HuH-7.5 (cell line): ENCODE measurements around the gene CRTAC1.
A peak's percentile ranks its signal among the peaks of the same experiment; 100 is the strongest.

Source experiments
- DNase-seq: peaks from one replicate; pipeline ENCODE4 v3.0.0; 2011; ENCODE audit warnings: low spot score

CRTAC1 gene

DNA sequence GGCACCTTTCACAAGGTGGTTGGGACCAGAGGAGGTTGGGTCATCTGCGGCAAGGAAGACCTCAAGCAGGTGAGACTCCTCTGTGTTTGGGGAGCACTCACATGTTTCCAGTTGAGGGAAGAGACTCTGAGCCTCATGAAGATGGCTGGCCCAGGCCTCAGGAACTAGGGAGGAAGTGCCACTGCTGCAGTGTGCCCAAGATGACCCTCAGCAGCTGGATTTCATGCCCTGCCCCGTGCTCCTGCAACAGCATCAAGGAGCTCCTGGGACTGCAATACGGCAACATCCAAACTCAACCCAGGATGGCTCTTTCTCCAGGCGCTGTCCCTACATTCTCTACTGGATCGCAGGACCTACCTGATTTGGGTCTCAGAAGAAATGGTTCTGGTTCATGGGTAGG, 106.9 kb downstream of the CRTAC1 start:
- no peak for DNase-seq

DNA sequence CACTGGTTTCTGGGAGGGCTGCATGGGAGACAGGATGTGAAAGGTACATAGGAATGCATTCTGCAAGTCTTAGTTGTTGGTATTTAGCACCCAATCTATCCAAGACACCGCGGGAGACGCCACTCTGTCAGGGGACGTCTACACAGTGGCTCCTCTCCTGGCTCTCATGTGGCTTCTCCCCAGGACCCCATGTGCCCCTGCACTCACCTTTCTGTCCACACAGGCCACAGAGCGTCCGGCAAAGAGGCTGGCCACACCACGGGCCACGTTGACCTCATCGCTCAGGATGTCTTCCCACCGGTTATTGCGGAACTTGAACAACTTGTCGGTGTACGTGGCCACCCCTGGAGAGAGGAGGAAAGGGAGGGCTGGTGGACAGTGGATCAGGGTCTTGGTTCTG, 107.4 kb downstream of the CRTAC1 start:
- DNase-seq = no peak

DNA sequence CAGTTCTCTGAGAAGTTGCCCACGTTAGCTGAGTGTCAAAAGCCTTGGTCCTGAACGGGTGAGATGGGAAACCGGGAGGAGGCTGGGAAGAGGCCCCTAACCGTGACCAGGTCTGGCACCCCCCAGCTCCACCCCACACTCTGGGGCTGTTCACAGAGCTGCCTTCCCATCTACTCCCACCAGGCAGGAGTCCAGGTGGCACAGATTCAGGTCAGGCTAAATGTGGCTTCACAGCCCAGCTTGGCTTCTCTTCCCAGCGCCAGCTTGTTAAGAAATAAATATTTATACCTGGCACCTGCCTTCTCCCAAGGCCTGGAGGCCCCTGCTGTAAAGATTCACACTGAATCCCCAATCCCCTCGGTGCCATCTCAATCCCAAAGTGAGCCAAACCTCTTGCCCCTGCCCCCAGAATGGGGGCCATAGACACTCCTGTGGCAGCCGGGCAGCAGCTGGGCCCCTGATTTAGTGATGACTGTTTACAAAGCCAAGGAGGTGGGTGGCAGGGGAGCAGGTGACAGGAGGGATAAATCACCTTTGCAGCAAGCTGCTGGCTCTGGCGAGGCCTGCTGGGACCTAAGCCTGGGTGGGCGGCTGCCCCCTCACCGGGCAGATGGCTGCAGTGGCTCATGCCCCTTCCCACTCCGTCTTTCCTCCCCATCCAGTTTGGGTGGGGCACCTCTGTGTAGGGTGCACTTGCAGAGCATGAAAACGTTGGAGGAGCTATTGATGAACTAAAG, 108.2 kb downstream of the CRTAC1 start:
- DNase-seq = no peak

DNA sequence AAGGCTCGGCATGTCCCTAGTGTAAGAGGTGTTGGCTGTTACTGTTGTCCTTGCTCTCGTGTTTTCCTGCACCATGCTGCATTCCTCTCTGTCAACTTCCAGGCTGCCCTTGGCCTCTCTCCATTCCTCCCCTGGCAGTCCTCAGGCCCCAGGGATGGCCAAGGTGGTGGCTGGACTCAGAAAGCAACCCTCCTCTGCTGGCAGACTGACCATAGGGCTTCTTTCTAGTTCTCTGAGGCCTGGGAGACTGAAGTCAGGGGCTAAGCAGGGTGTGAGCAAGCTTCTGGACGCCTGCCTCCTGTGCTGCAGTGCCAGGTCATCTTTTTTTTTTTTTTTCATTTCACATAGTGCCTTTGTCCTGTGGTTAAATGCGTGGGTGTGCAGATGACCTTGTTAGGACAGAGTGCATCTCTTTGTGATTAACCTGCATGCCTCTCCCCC, 108.8 kb downstream of the CRTAC1 start:
- DNase-seq = no peak

DNA sequence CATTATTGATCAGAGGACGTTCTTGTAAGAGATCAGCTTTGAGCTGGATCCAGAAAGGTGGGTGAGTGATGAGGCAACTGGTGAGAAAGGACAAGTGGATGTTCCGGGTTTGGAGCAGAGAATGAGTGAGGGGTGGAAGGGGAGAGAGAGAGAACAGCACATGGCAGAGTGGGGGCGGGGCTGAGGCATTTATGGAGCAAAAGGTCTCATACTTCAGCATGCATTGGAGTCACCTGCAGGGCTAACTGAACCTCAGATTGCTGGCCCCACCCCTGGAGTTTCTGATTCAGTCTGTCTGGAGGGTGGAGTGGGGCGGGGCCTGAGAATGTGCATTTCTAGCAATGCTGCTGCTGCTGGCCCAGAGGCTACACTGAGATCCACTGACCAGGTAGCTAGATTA, 109.6 kb downstream of the CRTAC1 start:
- no peak for DNase-seq

DNA sequence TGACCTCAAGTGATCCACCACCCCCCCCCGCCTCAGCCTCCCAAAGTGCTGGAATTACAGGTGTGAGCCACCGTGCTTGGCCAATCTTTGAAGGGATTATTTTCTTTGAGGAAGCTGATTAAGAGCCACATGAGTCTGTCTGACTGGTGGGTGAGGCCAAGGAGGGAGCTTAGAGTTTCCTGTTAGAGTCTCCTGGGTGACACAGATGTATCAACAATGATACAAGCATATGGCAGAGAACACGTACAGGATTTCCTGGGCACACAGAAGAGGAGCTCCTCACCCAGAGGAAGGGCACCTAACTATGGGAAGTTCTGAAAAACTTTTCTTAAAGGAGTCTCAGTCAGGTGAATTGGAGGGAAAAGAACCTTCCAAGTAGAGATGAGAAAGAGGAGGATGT, 111.4 kb downstream of the CRTAC1 start:
- DNase-seq = no peak

DNA sequence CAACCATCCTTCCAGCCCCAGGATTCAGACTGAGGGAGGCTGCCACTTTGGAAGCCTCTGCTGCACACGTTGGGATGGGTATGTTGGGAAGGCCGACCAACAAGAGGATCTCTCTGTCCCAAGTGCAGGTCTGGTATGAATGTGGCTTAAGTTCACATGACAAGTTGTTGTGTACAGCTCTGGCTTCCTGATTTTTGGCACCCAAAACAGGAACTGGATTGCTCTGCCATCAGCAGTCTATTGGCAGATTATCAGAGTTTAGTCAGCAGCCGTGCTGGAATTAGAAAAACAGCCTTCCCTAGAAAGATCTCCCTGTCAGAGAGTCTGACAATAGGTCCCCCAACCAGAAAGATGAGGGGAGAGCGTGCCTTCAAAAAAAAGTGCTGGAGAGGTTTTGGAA, 113.8 kb downstream of the CRTAC1 start:
- no peak for DNase-seq

DNA sequence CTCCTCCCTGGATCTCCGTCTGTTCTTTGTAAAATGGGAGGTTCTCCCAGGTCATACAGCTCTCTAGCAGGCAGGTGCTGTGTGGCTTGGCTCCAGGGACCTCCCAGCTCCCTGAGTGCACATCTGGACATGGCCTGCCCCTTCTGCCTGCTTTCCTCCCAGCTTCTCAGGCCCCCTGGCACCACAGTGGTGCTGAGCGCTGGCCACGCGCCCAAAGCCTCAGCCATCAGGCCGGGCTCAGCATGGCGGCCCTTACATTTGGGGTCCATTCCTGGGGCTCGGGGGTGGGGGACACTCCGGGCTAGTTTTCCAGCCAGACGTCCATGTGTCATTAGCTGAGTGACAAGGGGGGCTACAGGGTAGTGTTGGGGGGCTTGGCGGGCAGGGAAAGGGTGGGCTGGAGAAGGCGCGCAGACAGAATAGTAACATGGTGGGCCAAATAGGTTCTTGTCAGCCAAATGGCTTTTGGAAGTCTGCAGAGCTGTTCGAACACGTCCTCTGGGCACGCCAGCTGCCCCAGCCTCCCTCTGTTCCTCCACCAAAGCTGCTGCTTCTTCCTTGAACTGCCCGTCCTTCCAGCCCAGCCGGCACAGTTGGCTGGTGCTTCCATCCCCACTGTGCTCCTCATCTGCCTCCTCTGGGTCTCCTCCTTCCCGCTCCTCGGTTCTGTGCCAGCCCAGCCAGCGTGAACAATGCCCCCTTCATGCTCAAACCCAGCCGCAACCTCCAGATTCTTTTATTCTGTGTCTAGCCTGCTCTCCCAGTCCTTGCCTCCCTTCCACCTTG, 114.9 kb downstream of the CRTAC1 start:
- DNase-seq = no peak

DNA sequence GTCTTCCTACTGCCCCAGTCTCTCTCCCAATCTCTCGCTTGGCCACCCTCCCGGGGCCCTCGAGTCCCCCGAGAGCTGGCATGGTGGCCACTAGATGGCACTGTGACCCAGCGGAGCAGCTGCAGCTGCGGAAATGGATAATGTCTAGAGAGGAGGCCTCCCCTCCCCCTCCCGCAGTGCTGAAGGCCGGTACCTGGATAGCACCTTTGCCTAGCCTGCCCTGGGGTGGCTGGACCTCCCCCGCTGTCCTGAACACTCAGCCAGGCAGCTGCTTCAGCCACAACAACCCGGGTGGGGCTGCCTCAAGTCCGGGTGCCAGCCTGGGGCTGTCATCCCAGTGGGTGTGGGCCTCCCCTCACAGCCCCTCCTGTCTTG, 115.6 kb downstream of the CRTAC1 start:
- peak; percentile 79 for DNase-seq

DNA sequence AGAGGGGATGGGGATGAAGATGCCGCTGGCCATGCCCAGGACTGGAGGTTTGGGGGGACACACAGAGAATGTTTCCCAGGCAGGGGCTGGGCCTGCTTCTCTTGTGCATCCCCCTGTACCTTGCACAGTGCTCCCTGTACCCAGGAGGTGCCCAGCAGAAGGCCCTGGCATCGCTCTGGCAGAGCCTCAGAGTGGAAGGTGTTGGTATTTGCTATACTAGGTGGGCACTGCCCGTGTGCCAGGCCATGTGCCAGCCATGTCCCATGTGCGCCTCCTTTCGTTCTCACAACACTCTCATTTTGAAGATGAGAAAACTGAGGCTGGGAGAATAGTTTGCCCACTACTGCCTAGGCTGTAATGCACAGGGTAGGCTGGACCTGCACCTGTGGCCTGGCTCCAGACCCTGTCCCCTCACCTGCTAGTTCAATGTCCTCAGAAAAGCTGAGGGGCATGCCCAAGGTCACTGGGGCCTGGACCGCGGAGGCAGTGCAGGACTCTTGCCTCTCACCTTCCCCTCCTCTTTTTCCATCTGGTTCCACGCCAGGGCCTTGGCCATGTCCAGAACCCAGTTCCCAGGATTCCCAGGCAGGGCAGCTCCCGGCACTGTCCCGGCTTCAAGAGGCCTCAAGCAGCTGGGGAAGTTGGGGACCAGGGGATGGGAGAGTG, 116.1 kb downstream of the CRTAC1 start:
- DNase-seq = no peak

DNA sequence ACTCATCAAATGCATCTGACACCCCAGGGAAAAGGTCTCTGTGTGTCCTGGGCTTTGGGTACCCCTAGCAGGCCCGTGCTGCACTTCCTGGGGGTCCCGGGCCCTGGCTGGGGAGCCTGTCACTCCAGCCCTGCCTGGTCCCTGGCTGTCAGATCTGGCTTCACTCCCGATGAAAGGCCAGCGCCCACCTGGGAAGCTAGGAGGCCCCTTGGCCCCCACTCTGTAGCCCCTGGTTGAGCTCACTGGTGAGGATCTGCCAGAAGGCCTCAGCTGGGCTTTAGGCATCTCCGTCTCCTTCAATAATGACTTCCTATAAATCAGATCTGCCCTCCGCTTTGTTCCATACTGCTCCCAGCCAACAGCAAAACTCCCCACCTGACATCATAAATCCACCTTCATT, 116.8 kb downstream of the CRTAC1 start:
- no peak for DNase-seq

DNA sequence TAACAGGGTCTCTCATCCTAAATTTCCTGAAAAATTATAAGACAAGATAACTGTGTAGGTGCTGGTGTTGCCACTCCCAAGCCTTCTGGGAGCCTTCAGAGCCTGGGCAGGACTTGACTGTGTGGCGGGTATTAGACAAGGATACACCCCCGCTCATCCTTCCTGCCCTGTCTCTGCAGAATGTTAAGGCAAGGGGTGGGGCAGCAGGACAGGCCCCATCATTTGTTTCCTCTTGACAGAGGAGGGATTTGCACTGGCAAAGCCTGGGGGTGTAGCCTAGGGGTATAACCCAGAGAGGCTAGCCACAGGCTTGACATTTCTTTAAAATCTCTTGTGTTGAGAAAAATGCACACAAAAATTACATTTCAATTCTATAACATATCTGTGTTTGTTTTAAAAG, 117.2 kb downstream of the CRTAC1 start:
- DNase-seq = no peak

DNA sequence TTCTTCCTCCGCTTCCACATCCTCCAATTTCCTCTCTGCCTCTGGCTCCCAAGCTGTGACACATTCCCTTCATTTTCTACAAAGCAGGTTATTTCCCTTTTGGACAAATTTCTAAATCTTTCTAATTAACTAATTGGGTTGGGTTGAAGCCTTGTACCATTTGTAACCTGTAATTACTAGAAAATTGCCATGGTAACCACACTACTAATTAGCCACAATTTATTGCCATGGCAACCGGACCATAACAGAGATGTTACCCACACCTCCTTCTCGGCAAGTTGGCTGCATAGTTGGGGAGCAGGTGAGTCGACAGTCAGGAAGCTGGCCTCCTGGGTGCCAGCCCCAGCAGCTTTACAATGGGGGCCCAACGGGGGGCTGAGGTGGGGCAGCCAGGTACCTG, 119.2 kb downstream of the CRTAC1 start:
- no peak for DNase-seq

DNA sequence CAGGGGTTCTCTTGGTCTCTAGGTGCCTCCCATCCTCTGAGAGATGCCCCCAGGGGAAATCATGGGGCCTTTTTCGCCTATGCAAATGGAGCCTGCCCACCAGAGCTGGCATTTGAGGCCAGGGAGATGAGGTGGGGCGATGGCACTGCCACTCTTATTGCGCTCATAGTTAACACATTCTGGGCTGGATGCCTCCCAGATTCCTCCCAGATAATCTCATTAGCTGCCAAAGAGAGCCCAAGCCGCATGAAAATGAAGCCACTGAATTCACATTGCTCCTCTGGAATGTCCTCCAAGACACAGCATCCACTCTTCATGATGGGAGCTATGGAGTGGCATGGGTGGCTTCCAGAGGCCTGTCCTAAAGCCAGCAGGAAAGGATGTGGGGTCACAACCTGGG, 119.8 kb downstream of the CRTAC1 start:
- no peak for DNase-seq

DNA sequence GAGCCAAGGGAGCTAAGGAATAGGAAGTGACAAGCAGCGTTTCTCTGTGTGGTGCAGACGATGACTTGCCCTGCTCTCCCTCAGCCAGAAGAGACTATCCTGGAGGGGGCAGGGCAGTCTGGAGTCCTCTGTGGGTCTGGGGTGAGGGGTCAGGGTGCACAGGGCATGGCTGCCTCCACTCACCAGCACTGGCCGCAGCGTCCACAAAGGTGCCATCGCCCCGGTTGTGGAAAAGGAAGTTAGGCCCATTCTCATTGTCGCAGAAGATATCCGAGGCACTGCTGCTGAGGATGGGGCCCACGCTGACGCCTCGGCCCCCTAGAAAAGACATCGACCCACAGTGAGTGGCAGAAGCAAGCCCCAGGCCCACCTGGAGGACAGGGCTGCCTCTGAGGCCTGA, 122.6 kb downstream of the CRTAC1 start:
- no peak for DNase-seq

DNA sequence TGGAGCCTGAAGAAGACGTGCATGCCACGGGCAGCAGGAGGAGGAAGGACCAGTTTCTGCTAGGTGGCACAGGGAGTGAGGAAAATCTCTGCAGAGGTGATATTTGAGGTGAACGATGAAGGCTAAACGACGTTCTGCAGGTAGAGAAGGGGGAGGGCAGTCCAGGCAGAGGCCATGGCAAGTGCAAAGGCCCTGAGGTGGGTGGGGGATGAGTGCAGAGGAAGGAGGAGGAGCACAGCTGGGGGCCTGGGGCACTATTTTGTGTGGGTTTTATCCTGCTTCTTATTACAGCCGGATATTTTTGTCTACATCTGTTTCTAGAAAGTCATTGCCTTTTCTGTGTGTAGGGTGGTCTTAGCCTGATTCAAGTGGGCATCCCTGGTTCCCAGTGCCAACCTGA, 123.2 kb downstream of the CRTAC1 start:
- DNase-seq = no peak

DNA sequence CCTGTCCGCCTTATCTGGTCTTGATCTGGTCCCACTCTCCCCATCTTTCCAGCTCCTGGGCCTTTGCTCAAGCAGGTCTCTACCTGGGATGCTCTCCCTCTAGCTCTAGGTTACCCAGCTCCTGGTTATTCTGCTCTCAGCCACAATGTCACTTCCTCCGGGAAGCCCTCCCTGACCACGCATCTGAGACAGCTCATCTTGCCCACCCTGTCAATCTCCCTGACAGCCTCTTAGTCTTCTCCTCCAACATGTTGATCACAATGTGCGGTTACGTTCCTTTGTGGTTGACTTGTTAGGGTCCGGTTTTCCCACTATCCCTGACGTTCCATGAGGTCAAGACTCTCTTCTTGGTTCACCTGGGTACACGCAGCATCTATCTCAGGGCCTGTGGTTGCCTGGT, 125.1 kb downstream of the CRTAC1 start:
- no peak for DNase-seq

DNA sequence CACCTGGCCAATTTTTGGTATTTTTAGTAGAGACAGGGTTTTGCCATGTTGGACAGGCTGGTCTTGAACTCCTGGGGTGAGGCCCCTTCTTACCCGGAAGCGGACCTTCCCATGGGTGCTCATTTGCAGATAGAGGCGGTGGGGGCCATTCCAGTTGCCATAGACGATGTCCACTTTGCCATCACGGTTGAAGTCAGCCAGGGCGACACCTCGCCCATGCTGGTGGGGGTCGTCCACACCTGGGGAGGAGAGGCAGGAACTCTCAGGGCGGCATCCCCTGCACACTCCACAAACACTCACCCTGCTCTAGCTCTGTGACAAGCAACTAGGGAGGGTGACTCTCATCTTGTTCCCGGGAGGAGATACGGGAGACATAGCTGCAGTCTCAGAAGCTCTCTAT, 125.8 kb downstream of the CRTAC1 start:
- DNase-seq = no peak

DNA sequence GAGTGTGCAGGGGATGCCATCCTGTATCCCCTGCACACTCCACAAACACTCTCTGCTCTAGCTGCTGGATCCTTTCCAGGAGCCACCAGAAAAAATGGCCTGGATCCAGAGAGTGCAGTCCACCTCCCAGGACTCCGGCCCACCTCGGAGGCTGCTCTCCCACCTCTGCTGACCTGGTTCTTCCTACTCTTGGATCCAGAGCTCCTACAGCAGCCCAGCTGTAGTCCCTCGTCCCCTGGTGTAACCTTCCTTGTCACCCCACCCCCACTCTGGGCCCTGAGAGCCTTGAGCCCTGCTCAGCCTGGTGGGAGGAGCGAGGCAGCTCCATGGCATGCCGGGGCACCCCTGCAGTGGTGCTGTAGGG, 126.4 kb downstream of the CRTAC1 start:
- DNase-seq = no peak

DNA sequence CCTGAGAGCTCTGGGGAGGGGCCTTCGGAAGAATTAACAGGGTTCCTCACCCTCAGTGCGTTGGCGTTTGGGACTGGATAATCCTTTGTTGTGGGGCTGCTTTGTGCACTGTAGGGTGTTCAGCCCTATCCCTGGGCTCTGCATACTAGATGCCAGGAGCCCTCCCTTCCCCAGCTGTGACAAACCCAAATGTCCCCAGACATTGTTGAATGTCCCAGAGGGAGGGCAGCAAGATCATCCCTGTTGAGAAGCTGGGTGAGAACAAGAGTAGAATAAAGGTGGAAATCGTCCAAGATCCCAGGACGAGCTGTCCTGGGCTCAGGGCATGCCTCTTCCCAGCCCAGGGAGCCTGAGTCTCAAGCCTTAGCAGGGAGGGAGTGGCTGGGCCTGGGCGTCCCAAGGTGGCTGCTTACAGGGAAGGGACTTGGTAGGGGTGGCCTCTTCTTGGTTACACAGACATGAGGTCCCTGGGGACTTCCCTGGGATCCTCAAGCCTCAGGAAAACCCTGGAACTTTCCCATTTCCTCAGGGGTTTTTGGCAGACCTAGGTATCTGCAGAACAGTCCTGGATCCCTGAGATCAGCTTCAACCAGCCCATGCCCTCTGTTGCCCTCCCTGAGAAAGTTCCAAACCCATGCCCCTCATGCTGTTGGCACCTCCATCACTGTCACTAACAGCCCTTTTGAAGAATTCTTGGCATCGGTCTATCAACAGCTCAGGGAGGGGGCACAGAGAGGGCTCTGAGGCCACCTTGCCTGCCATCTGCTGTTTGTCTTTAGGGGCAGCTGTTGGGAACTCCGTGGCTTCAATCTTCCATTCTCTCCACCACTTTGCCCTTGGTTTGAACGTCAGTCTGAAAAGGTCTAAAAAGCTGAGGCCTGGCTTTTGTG, 127.0 kb downstream of the CRTAC1 start:
- no peak for DNase-seq

DNA sequence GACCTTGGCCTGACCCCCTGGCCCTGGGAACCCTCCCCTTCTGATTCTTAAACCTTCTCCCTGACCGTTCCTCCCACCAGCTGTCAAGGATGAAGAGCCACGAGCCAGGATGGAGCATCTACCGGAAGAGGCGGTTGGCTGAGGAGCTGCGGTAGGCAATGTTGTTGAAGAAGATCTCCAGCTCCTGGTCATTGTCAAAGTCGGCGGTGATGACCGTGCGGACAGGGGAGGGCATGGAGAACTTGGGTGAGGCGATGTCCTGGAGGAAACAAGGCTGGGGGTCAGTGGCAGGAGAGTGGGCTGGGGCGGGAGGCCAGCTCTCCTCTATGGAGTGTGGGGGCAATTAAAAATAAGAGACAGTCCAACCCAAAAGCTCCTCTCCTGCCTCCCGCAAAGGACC, 129.0 kb downstream of the CRTAC1 start:
- no peak for DNase-seq

DNA sequence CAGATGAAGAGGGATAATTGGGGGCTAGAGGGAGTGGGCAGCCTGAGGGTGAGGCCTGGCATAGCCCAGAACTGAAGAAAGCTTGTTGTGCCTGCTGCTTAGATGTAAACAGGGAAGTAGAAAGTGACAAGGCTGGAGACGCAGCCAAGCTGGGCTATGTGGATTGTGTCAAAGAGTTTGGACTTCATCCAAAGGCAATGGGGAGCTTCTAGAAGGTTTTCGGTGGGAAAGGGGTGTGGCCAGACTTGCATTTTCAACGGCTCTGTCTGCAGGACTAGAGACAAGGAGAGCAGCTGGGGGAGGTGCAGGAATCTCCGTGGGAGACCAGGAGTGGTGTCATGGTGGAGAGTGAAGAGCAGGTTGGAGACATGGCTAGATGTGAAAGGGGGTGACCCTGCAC, 132.0 kb downstream of the CRTAC1 start:
- no peak for DNase-seq
